GM18498 (cell line): ENCODE data around the gene CORO1A.
A peak's percentile ranks its signal among the peaks of the same experiment; 100 is the strongest.
"Not testable (repeated sequence)": the region's sequence is repeated elsewhere in the genome, so short reads cannot be mapped to it uniquely, and the experiment has no call there.

Experiments
- ATAC-seq: cut with Tn5 transposase; IDR thresholded peaks from one replicate; pipeline ENCODE4 v1.9.1; 2021; ENCODE audit warnings: mild to moderate bottlenecking, moderate library complexity; ENCODE audit not compliant: unreplicated experiment

Gene CORO1A

DNA sequence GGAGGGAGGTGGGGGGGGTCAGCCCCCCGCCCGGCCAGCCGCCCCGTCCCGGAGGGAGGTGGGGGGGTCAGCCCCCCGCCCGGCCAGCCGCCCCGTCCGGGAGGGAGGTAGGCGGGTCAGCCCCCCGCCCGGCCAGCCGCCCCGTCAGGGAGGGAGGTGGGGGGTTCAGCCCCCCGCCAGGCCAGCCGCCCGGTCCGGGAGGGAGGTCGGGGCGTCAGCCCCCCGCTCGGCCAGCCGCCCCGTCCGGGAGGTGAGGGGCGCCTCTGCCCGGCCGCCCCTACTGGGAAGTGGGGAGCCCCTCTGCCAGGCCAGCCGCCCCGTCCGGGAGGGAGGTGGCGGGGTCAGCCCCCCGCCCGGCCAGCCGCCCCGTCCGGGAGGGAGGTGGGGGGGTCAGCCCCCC lies 14.0 kb upstream of the CORO1A start:
- ATAC-seq = not testable (repeated sequence)

DNA sequence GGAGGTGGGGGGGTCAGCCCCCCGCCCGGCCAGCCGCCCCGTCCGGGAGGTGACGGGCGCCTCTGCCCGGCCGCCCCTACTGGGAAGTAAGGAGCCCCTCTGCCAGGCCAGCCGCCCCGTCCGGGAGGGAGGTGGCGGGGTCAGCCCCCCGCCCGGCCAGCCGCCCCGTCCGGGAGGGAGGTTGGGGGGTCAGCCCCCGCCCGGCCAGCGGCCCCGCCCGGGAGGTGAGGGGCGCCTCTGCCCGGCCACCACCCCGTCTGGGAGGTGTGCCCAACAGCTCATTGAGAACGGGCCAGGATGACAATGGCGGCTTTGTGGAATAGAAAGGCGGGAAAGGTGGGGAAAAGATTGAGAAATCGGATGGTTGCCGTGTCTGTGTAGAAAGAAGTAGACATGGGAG lies 13.3 kb upstream of the CORO1A start:
- ATAC-seq = not testable (repeated sequence)

DNA sequence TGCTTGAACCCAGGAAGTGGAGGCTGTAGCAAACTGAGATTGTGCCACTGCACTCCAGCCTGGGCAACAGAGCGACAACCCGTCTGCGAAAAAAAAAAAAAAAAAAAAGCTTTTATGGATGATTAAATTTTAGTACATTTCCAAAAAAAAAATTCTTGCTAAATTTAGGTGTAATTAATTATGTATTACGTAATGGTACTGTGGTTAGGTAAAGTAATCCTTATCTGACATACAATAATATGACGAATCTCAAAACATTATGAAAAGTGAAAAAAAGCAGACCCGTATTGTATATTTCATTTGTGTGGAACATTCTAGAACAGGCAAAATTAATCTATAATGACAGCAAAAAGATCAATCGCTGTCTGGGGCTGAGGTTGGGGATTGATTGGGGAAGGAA lies 10.3 kb upstream of the CORO1A start:
- ATAC-seq = no peak

DNA sequence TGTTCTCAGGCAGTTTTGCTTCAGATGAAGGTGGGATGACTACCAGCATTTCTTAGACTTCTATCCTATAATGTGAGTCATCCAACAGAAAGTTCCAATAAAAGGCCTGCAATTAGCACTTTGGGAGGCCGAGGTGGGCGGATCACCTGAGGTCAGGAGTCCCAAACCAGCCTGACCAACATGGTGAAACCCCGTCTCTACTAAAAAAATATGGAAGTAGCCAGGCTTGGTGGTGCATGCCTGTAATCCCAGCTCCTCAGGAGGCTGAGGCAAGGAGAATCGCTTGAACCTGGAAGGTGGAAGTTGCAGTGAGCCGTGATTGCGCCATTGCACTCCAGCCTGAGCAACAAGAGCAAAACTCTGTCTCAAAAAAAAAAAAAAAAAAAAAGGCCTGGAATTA lies 6.5 kb upstream of the CORO1A start:
- ATAC-seq = not testable (repeated sequence)

DNA sequence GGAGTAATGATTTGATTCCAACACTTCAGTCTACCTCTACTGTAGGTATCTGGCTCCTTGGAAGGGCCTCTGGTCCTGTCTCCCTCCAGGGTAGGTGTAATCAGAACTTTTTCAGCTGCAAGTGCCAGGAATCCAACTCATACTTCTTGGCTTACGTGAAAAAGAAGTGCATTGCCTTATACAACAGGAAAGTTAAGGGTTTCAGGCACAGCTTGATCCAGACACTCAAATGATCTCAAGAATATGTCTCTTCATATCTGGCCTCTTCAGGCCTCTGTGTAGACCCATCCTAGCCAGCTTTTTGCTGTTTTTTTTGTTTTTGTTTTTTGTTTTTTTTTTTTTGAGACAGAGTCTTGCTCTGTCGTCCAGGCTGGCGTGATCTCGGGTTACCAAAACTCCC lies 4.2 kb upstream of the CORO1A start:
- ATAC-seq = no peak

DNA sequence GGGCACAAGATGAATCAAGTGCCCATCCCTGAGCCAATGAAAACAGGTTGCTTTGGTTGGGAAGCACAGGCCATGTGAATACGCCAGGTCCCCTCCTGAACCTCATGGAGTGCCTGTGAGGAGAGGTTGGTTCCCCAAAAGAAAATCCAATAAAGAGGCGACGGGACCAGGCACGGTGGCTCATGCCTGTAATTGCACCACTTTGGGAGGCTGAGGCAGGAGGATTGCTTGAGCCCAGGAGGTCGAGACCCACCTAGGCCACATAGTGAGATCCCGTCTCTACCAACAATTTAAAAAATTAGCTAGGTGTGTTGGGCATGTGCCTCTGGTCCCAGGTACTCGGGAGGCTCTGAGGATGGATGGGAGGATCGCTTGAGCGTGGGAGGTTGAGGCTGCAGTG lies 3.5 kb upstream of the CORO1A start:
- no peak for ATAC-seq

DNA sequence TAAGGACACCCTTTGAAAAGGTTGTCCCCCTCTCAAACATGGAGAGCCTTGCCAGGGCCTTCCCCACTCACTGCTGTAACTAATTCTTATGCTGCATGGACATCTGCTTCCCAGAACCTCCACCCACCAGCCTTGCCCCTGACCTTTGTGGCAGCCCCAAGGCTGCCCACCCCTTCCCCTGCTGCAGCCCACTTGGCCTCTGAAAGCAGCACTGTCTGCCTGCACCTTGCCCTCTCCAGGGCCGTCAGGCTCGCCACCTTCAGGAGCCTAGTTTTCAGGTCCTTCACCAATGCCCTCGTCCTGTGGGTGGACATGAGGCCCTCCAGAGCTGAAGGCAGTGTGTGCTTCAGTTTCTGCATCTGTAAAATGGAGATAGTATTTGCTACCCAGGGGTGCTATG lies 2.7 kb upstream of the CORO1A start:
- no peak for ATAC-seq

DNA sequence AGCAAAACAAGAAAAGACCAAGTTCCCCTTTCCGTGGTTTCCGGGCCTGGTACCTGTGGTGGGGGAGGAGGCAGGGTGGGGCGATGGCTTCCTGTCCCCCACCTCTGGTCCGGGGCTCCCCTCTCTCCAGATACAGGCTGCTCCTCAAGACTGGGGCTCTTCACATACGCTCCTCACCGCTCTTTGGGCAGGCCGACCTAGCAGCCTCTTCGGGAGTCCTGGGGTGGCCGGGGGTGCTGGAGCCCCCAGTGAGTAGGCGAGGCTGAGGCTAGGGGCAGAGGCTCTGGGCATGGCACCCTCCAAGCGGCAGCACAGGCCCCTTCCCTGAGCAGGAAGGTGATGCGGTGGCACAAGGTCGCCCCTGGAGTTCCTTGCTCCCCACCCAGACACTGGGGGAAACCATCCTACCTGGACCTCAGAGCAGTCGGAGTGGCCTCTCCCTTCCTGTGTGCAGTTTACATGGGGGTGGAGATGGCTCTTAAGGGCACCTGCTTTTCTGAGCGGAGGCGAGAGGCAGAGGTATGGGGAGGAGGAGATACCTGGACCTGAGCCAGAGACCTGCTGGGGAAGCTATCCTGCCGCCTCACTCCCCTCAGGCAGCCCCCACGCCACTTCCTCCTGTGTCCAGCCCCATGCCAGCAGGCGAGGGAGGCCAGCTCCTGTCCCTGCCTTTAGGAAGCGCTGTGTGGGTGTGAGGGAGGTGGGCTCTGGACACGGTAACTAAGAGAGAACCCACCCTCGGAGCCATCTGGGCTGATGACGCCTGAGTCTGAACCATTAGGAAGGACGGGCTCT lies 891 bp downstream of the CORO1A start:
- ATAC-seq = peak; percentile 35

DNA sequence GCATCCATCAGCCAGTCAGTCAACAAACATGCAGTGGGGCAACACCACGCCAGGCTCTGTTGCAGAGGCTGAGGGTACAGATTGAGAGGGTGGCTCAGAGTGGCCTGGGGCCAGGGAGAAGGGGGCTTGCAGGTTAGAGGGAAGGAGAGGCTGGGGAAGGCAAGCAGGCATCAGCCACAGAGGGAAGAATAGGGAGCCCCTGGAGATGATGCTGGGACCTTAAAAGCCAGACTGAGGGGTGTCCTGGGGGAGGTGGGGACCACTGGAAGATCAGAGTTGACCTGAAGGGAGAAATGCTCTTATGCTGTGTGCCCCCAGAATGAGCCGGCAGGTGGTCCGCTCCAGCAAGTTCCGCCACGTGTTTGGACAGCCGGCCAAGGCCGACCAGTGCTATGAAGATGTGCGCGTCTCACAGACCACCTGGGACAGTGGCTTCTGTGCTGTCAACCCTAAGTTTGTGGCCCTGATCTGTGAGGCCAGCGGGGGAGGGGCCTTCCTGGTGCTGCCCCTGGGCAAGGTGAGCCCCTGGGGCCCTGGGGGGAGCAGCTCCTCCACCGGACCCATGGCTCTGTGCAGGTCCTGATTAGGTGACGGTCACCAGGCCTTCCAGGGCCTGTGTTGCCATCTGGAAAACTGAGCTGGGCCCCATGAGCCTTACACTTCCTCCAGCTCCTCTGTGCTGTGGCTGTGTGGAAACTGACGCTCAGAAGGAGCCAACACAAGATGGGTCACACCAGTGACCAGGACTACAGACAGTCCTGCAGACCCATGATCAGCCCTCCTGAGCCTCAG lies 1.7 kb downstream of the CORO1A start:
- ATAC-seq = no peak

DNA sequence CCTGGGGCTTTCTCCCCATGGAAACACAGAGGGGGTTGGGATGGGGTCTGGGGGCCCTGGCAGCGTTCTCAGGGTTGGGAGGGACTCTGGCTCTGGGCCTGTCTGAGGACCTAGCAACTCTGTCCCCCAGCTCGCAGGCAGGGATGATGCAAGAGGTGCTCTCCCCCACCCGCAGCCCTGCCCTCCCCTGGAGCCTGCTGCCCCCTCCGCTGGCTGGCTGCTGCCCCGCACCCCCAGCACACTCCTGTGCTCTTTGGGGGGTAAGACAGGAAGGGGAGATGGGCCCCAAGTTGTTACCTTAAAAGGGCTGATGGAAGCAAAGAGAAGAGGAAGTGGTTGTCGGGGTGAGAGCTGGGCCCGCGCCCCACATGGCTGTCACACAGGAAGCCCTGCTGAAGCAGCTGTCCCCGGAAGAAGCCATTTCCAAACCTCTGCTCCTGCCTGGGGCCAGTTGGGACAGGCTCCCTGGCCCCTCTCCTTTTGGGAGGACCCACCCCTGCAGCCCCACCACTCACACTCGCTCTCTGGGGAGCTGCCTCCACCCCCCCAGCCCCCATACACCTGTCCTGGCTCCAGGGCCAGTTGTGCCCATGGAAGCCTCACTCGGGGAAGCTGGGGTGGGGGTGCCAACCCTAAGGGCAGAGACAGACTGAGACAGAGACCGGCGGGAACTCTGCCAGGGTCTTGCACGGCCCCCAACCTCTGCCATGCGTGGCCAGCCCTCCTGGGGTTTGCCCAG lies 2.5 kb downstream of the CORO1A start:
- ATAC-seq = peak; percentile 31

DNA sequence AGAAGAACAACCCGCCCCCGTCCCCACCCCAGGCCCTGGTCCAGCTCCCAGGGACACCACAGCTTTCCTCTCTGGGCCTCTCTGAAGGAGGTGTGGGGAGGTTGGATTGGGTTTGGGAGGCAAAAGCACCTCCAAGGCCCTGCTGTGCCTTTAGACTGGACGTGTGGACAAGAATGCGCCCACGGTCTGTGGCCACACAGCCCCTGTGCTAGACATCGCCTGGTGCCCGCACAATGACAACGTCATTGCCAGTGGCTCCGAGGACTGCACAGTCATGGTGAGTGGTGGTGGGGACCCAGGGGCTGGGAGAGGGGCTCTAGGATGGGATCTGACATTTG lies 3.0 kb downstream of the CORO1A start:
- no peak for ATAC-seq

DNA sequence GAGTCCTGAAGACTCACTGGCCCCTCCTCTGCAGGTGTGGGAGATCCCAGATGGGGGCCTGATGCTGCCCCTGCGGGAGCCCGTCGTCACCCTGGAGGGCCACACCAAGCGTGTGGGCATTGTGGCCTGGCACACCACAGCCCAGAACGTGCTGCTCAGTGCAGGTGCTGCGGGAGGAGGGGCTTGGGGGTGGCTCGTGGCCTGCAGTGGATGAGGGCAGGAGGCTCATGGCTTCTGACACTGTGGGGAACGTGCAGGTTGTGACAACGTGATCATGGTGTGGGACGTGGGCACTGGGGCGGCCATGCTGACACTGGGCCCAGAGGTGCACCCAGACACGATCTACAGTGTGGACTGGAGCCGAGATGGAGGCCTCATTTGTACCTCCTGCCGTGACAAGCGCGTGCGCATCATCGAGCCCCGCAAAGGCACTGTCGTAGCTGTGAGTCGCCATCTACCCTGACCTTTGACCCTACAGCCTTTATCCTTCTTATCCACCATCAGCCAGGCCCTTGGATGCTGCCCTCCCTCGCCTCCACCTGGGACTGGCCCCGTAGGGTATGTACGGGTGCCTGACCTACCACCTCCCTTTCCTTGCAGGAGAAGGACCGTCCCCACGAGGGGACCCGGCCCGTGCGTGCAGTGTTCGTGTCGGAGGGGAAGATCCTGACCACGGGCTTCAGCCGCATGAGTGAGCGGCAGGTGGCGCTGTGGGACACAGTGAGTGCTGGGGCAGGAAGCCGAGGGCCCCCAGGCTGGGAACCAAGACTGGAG lies 3.6 kb downstream of the CORO1A start:
- ATAC-seq = no peak

DNA sequence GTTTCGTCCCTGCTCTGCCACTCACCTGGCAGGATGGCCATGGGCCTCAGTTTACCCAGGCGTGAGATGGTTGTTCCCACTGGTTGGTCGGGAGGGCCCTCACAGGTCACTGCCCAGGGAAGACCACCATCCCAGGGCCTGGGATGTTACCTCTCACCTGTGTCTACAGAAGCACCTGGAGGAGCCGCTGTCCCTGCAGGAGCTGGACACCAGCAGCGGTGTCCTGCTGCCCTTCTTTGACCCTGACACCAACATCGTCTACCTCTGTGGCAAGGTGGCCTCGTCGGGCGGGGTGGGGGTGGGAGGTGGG lies 4.1 kb downstream of the CORO1A start:
- ATAC-seq = no peak

DNA sequence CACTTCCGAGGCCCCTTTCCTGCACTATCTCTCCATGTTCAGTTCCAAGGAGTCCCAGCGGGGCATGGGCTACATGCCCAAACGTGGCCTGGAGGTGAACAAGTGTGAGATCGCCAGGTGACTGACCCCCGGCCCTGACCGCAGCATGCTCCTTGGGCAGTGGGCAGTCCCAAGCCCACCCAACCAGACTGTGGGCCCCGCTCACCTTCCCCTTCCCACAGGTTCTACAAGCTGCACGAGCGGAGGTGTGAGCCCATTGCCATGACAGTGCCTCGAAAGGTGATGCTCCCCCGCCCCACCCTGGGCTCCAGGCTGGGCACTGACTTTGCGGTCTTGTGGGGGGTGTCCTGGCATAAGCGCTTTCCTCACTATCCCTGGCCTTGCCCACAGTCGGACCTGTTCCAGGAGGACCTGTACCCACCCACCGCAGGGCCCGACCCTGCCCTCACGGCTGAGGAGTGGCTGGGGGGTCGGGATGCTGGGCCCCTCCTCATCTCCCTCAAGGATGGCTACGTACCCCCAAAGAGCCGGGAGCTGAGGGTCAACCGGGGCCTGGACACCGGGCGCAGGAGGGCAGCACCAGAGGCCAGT lies 4.7 kb downstream of the CORO1A start:
- no peak for ATAC-seq

DNA sequence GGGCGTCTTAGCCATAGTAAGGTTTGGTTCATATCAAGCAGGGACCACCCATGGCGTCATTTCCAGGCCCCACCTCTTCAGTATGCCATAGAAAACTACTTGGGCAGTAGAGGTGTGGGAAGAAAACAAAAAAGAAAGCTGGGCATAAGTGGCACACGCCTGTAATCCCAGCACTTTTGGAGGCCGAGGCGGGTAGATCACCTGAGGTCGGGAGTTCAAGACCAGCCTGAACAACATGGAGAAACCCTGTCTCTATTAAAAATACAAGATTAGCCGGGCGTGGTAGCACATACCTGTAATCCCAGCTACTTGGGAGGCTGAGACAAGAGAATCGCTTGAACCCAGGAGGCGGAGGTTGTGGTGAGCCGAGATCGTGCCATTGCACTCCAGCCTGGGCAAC lies 7.8 kb downstream of the CORO1A start:
- ATAC-seq = not testable (repeated sequence)

DNA sequence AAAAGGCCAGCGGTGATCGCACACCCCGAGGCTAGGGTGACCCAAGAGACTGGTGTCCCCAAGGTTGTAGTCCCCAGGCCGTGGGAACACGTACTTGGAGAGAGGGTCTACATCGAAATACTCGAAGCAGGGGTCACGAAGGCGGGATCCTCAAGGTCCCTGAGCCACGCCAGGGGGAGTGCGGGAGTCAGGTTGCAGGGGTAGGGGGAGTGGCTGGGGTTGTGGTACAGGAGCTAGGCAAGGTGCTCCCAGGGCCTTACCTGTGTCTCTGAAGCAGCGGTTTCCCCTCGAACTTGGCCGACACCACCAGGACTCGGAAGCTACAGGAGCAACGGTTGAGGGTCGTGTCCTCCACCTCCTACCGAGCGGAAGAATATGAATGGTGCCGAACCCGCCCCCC lies 9.7 kb downstream of the CORO1A start:
- ATAC-seq = peak; percentile 6

DNA sequence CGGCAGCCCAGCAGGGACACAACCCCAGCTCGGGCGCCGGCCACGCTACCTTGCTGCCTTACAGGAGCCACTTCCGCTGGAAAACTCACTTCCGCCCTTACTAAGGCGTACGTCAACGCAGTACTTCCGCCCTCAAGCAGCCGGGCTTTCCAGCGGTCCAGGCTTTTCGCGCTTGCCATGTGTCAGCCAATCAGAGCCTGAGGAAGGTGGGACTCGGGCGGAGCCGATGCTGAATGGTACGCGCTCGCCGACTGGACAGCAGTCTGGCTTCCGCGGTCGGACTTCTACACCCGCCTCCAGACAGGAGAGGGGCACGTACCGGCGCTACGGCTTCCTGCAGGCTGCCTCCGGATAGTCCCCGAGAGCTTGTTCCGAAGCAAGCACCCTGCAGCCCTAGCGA lies 10.2 kb downstream of the CORO1A start, which contains the start of the genes BOLA2B and SLX1A:
TSS of gene BOLA2B (minus strand) at position 52 of the 400 bp plus-strand sequence. CDS start 71 bp downstream, outside the sequence.
TSS of gene SLX1A (plus strand) at position 261 of the 400 bp plus-strand sequence. CDS start 210 bp downstream, outside the sequence.
- ATAC-seq = peak; percentile 89

DNA sequence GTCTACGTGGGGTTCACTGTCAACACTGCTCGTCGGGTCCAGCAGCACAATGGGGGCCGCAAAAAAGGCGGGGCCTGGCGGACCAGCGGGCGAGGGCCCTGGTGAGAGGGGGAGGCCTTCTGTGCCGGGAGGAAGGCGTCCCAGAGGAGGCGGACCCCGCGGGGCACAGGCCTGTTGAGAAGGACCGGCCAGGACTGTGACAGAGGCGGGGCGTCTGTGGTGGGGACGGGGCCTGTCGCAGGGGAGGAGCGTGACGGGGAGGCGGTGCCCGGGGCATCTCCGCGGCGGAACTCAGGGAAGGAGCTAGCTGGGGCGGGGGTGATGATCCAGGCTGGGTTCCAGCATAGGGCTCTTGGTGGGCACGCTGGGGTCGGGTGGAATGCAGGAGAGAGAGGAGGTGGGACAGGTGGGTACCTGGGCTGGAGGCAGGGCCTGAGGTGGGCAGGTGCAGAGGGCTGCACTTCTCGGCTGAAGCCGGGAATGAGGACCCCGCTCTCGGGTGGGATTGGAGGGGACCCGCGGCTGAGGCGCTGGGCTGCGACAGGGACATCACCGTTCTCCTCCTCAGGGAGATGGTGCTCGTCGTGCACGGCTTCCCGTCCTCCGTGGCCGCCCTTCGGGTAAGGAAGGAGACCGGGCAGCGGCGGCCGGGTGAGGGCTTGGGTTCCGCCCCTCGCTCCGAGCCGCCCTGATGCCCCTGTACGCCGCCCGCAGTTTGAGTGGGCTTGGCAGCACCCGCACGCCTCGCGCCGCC lies 10.9 kb downstream of the CORO1A start:
- peak; percentile 68 for ATAC-seq

DNA sequence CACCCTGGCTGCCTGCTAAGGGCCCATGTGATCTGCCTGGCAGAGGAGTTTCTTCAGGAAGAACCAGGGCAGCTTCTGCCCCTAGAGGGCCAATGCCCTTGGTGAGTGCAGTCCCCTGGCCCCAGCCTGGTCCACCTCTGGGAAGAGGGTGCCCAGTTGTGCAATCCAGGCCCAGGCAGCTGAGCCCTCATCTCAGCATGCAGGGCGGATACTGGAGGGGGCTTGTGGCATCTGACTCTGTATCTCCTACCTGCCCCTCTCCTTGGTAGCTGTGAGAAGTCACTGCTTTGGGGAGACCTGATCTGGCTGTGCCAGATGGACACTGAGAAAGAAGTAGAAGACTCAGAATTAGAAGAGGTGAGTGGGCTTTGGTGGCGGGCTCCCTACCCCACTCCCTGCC lies 13.6 kb downstream of the CORO1A start:
- ATAC-seq = not testable (repeated sequence)

DNA sequence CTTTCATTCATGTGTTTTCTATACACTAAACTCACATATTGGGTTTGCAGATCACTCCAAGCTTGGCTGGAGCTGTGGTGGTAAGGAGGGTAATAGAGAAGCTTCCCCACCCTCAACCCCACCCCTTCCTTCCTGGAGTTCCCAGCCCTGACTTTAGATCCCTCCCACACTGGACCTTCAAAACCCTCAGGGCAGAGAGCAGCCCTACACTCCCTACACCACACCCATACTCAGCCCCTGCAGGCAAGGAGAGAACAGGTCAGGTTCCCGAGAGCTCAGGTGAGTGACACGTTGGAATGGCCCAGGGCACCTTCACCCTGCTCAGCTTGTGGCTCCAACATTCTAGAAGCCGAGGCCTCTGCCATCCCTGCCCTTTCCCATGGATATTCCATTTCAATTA lies 15.6 kb downstream of the CORO1A start, which contains the start of gene SULT1A3:
TSS of gene SULT1A3 (plus strand) at position 207 of the 400 bp plus-strand sequence. CDS start 1,474 bp downstream, outside the sequence.
- not testable (repeated sequence) for ATAC-seq
